Duodenal mucosa (tissue), 2 donors: ENCODE measurements around the gene SUPT7L.

ENCODE experiments used
- H3K27ac ChIP-seq: one replicate; pipeline ENCODE4 v1.7.0; 2013; ENCODE audit warnings: low read depth, low read length
- H3K27me3 ChIP-seq, 2 donors: one replicate each; pipeline ENCODE4 v1.7.0; 2013; ENCODE audit warnings: low read length in 2 of 2, control low read depth in 1 of 2; ENCODE audit not compliant: insufficient read depth in 2 of 2, control insufficient read depth in 1 of 2
- H3K36me3 ChIP-seq, 2 donors: one replicate each; pipeline ENCODE4 v1.7.0; 2013; ENCODE audit warnings: low read length in 2 of 2, control low read depth in 1 of 2; ENCODE audit not compliant: insufficient read depth in 2 of 2, control insufficient read depth in 1 of 2
- H3K4me1 ChIP-seq, 2 donors: one replicate each; pipeline ENCODE4 v1.7.0; 2013; ENCODE audit warnings: low read length in 2 of 2, control low read depth in 1 of 2; ENCODE audit not compliant: insufficient read depth in 2 of 2, control insufficient read depth in 1 of 2
- H3K4me3 ChIP-seq, 2 donors: one replicate each; pipeline ENCODE4 v1.7.0; 2013; ENCODE audit warnings: low read length in 2 of 2, low read depth in 1 of 2
- H3K9ac ChIP-seq, 2 donors: one replicate each; pipeline ENCODE4 v1.7.0; 2013; ENCODE audit warnings: low read length in 2 of 2, low read depth in 1 of 2
- H3K9me3 ChIP-seq, 2 donors: one replicate each; pipeline ENCODE4 v1.7.0; 2013; ENCODE audit warnings: low read length in 2 of 2, control low read depth in 1 of 2; ENCODE audit not compliant: control insufficient read depth in 1 of 2

Gene SUPT7L

DNA sequence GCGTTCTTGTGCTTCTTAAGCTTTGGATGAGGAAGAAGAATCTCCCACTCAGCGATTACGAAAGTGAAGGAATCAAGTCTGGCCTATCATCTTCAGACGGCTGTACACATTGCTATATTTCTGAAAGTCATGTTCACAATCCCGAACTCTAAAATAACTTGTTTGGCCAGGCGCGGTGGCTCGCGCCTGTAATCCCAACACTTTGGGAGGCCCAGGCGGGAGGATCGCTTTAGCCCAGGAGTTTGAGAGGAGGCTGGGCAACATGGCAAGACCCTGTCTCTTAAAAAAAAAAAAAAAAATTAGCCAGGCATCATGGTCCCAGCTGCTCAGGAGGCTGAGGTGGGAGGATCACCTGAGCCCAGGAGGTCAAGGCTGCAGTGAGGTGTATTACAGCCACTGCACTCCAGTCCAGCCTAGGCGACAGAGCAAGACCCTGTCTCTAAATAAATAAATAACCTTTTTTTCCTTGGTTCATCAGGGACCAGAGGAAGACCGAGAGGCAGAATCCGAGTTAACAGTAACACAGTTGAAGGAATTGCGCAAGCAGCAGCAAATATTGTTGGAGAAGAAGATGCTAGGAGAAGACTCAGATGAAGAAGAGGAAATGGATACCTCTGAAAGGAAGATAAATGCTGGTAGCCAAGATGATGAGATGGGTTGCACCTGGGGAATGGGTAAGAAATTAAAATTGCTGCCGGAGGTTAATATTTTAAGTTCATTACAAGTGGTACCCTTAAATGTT is 1.4 kb upstream of the SUPT7L start:
- H3K4me3 ChIP-seq, result peak overlapping the region; percentile 95
- H3K27me3 ChIP-seq, result no peaks in the 10 kb centered on the region
- no peak overlapping the region for H3K27ac ChIP-seq
- H3K9me3 ChIP-seq, result no peaks in the 10 kb centered on the region
- peaks cover 15 to 45% of the 10 kb centered on the region in 2 donors for H3K36me3 ChIP-seq
- H3K4me1 ChIP-seq, result peaks cover 17 to 28% of the 10 kb centered on the region in 2 donors
- peak overlapping the region; percentile 79 to 93 for H3K9ac ChIP-seq

GRCh38 chr2:27664154-27664574 is 750 bp upstream of the SUPT7L start:
- Histone ChIP-seq H3K4me3 (peak overlapping the region; percentile 95), H3K36me3 (peaks cover 18 to 45% of the 10 kb centered on the region in 2 donors), H3K27me3 (no peaks in the 10 kb centered on the region), H3K27ac (peak overlapping the region; percentile 91), H3K4me1 (peaks cover 17 to 28% of the 10 kb centered on the region in 2 donors), H3K9ac (peak overlapping the region; percentile 79 to 93), H3K9me3 (no peaks in the 10 kb centered on the region)

DNA sequence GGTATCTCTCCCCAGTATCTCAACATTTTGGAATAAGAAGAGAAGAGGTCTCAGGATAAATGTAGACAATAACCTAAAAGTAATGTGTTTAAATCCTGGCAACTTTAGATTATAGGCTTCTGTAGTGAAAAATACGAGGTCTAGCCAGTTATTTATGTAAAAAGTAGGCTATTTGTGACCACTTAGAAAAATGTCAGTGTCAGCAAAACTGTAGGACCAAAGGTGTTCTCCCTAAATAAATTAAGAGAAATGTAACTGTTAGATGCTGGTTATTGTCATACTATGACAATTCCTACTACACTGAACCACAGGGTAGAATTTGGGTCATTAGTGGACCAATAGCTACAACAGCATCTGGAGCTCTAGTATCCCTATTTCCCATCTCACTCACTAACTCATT is 2.0 kb downstream of the SUPT7L start:
- Histone ChIP-seq H3K9ac (no peak overlapping the region), H3K36me3 (peaks cover 16 to 52% of the 10 kb centered on the region in 2 donors), H3K27ac (no peak overlapping the region), H3K4me1 (peaks cover 17 to 28% of the 10 kb centered on the region in 2 donors), H3K9me3 (no peaks in the 10 kb centered on the region), H3K27me3 (no peaks in the 10 kb centered on the region), H3K4me3 (no peak overlapping the region)

- Histone ChIP-seq H3K27me3 (no peaks in the 10 kb centered on the region), H3K9me3 (no peaks in the 10 kb centered on the region), H3K36me3 (peaks cover 48 to 91% of the 10 kb centered on the region in 2 donors), H3K4me1 (no peaks in the 10 kb centered on the region), H3K9ac (no peak overlapping the region), H3K4me3 (no peak overlapping the region), H3K27ac (no peak overlapping the region)
These were observed 8.1 kb downstream of the SUPT7L start for GRCh38 chr2:27655155-27655951.

- Histone ChIP-seq H3K27me3 (no peaks in the 10 kb centered on the region), H3K27ac (no peak overlapping the region), H3K36me3 (peaks cover 49 to 91% of the 10 kb centered on the region in 2 donors), H3K9me3 (no peaks in the 10 kb centered on the region), H3K9ac (no peak overlapping the region), H3K4me1 (no peaks in the 10 kb centered on the region), H3K4me3 (no peak overlapping the region)
These were observed 10.0 kb downstream of the SUPT7L start for GRCh38 chr2:27653397-27653796.

GRCh38 chr2:27652790-27653189 is 10.6 kb downstream of the SUPT7L start:
- no peaks in the 10 kb centered on the region for H3K9me3 ChIP-seq
- no peak overlapping the region for H3K4me3 ChIP-seq
- H3K36me3 ChIP-seq, result peaks cover 51 to 92% of the 10 kb centered on the region in 2 donors
- H3K27me3 ChIP-seq, result no peaks in the 10 kb centered on the region
- no peak overlapping the region for H3K27ac ChIP-seq
- no peak overlapping the region for H3K9ac ChIP-seq
- H3K4me1 ChIP-seq, result no peaks in the 10 kb centered on the region

DNA sequence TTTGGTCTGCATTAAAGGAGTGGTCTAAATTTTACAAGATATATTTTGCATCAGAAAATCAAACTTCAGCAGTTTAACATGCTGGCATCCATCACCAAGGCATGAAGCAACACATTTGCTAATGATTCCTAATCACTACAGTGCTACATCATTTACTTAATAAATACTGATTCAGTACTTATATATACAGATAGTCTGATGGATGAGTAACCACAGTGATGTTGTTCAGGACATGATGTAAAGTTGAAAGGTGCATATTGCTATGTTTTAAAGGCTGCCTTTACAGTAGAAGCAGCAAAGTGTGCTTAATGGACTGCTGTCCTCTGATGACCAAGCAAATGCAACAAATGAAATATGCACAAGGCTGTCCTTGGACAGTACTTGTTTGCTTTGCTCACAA is 11.1 kb downstream of the SUPT7L start:
- Histone ChIP-seq H3K27ac (no peak overlapping the region), H3K9ac (no peak overlapping the region), H3K9me3 (no peaks in the 10 kb centered on the region), H3K27me3 (no peaks in the 10 kb centered on the region), H3K4me3 (no peak overlapping the region), H3K36me3 (peaks cover 54 to 92% of the 10 kb centered on the region in 2 donors), H3K4me1 (no peaks in the 10 kb centered on the region)

DNA sequence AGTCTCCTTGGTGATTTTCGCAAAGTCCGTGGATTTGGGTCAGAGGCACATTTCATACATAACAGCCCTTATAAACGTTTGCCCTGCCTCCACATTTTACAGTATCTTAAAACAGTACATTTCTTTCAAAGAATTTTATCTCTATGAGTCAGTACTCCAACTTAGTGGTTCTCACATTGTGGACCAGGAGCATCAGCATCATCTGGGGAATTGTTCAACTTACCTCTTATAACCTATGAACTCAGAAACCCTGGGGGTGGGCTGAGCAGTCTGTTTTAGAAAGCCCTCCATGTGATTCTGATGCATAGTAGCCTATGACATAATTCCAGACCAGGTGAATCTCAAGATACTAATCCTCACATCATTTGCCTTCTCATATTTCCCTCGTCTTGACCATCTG is 12.4 kb downstream of the SUPT7L start:
- H3K9ac ChIP-seq, result no peak overlapping the region
- H3K36me3 ChIP-seq, result peaks cover 50 to 88% of the 10 kb centered on the region in 2 donors

DNA sequence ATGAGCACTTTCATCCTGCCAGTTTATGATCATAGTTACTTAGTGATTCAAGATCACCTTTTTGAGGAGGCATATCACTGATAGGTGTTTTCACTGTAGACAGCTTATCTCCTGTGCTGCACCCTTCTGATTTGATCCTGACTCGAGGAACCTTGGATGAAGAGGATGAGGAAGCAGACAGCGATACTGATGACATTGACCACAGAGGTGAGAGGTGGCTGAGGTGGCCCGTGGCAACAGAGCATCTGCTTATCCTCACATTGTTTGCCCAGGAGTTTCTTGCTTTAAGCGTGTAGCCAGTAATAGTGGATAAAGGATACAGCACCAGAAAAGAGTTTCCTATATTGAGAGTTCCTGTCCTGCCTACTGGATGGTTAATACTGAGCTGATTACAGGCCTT is 15.7 kb downstream of the SUPT7L start:
- no peaks in the 10 kb centered on the region for H3K27me3 ChIP-seq
- no peaks in the 10 kb centered on the region for H3K4me1 ChIP-seq
- H3K27ac ChIP-seq, result no peak overlapping the region
- H3K9me3 ChIP-seq, result no peaks in the 10 kb centered on the region
- H3K9ac ChIP-seq, result no peak overlapping the region
- peaks cover 29 to 67% of the 10 kb centered on the region in 2 donors for H3K36me3 ChIP-seq
- H3K4me3 ChIP-seq, result no peak overlapping the region

More for the DNA sequence above, 12.4 kb downstream of the SUPT7L start:
- no peaks in the 10 kb centered on the region for H3K27me3 ChIP-seq
- no peak overlapping the region for H3K4me3 ChIP-seq
- no peaks in the 10 kb centered on the region for H3K4me1 ChIP-seq
- no peaks in the 10 kb centered on the region for H3K9me3 ChIP-seq
- no peak overlapping the region for H3K27ac ChIP-seq

DNA sequence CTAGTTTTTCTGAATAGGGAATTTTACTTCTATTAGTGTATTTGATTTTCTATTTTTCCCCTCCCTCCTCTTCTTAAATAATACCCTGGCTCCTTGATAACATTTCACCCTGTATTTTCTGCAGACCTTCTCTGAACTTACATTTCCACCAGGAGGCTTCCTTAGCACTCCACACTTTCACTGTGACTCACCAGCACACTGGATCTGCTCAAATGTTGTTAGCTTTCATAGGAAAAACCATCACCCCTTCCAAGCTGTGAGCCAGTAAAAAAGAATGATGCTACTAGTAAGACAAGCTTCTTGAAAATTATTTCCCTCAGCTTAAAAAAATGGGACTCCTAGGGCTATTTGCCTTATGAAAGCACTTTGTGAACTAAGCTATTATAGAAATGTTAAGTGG is 16.1 kb downstream of the SUPT7L start:
- H3K4me1 ChIP-seq, result no peaks in the 10 kb centered on the region
- peaks cover 26 to 66% of the 10 kb centered on the region in 2 donors for H3K36me3 ChIP-seq

More for the DNA sequence above, 16.1 kb downstream of the SUPT7L start:
- Histone ChIP-seq H3K27me3 (no peaks in the 10 kb centered on the region), H3K9ac (no peak overlapping the region), H3K27ac (no peak overlapping the region), H3K9me3 (no peaks in the 10 kb centered on the region), H3K4me3 (no peak overlapping the region)
